Choroid plexus epithelial cell (primary cell): ENCODE results near the gene PNPLA5.
A peak's percentile ranks its signal among the peaks of the same experiment; 100 is the strongest.

Source experiments
- DNase-seq: peaks from one replicate; pipeline ENCODE4 v3.0.0-alpha.2; 2010; ENCODE audit warnings: low read depth
- H3K4me3 ChIP-seq: 2 replicates; pipeline ENCODE4 v1.5.1; 2011; ENCODE audit warnings: low read depth, mild to moderate bottlenecking, control low read depth, low read length, moderate library complexity
- TF ChIP-seq, protein P1 (sequence below): conservative IDR thresholded peaks from 2 replicates; pipeline ENCODE4 v1.5.1; 2011; ENCODE audit warnings: low read depth, mild to moderate bottlenecking, control low read depth, inconsistent platforms, low read length, moderate library complexity

Gene PNPLA5, protein sequence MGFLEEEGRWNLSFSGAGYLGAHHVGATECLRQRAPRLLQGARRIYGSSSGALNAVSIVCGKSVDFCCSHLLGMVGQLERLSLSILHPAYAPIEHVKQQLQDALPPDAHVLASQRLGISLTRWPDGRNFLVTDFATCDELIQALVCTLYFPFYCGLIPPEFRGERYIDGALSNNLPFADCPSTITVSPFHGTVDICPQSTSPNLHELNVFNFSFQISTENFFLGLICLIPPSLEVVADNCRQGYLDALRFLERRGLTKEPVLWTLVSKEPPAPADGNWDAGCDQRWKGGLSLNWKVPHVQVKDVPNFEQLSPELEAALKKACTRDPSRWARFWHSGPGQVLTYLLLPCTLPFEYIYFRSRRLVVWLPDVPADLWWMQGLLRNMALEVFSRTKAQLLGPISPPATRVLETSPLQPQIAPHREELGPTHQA

DNA sequence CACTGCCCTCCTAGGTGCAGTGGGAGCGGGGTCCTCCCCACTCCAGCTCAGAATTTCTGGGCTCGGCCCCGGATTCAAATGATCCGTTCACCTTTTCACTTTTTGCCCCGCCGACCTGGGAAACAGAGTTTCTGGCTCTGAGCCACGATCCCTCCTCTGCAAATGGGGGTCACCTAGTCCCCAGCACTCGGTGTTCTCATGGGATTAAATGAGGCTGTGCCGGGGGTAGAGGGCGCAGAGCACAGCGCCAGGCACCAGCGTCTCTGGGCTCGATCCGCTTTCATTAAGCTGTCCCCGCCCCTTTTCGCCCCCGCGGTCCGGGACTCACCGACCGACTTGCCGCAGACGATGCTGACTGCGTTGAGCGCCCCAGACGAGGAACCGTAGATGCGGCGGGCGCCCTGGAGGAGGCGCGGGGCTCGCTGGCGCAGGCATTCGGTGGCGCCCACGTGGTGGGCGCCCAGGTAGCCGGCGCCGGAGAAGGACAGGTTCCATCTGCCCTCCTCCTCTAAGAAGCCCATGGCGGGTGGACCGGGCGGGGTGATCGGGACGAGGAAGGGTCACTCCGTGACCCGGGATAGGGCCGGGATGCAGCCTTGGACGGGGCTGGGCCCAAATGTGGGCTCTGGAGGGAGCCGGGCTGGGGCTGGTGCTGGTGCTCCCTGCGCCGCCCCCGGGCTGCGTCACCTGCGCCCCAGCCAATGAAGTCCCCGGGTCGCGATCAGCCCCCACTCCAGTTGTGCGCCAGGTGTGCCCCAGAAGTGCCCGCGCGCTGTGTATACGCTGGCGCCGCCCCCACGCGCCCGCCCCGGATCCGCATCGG is at the start of gene PNPLA5:
PNPLA5 (minus strand) TSS at position 654 of the 823 bp plus-strand sequence; CDS start at position 521, 133 bp downstream.
- DNase-seq, result peak; percentile 9
- TF ChIP-seq, protein P1, sequence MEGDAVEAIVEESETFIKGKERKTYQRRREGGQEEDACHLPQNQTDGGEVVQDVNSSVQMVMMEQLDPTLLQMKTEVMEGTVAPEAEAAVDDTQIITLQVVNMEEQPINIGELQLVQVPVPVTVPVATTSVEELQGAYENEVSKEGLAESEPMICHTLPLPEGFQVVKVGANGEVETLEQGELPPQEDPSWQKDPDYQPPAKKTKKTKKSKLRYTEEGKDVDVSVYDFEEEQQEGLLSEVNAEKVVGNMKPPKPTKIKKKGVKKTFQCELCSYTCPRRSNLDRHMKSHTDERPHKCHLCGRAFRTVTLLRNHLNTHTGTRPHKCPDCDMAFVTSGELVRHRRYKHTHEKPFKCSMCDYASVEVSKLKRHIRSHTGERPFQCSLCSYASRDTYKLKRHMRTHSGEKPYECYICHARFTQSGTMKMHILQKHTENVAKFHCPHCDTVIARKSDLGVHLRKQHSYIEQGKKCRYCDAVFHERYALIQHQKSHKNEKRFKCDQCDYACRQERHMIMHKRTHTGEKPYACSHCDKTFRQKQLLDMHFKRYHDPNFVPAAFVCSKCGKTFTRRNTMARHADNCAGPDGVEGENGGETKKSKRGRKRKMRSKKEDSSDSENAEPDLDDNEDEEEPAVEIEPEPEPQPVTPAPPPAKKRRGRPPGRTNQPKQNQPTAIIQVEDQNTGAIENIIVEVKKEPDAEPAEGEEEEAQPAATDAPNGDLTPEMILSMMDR, result no peak
- H3K4me3 ChIP-seq, result no peak within 1 kb of the TSS

DNA sequence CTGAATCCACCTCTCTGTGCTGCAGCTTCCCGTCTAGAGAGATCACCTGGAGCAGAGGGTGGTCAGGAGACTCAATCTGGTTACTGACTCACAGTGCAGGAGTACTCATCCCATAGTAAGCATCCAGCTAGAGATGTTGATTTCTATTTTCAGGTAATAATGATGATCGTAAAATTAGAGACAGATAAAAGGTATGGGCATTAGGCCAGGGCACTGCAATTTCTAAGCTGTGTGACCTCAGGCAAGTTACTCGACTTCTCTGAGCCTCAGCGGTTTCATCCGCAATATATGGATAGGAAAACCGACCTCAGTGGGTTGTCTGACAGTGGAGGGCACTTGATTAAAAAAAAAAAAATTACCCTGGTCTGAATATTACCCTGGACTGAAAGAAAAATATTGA is 49.6 kb upstream of the PNPLA5 start:
- TF ChIP-seq, protein P1, result no peak
- DNase-seq, result no peak

DNA sequence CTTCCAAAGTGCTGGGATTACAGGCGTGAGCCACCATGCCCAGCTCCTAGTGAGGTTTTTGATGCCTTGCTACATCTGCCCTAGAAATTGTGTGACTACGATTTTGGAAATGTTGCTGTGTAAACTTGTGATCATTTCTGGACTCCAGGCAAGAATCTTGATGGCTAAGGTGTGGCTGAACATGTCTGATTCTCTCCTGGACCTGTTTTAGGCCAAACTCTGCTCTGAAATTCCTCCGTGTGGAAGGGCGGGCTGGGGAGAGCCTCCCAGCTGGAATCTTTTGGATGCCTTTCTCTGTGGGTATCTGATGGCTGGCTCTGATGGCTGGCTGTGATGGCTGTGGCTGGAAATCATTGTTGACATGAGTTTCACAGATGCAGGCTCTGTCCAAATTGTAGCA is 40.0 kb upstream of the PNPLA5 start:
- TF ChIP-seq, protein P1, result no peak
- no peak overlapping the region for H3K4me3 ChIP-seq
- DNase-seq, result no peak

More for the DNA sequence above, 49.6 kb upstream of the PNPLA5 start:
- H3K4me3 ChIP-seq, result no peak overlapping the region

DNA sequence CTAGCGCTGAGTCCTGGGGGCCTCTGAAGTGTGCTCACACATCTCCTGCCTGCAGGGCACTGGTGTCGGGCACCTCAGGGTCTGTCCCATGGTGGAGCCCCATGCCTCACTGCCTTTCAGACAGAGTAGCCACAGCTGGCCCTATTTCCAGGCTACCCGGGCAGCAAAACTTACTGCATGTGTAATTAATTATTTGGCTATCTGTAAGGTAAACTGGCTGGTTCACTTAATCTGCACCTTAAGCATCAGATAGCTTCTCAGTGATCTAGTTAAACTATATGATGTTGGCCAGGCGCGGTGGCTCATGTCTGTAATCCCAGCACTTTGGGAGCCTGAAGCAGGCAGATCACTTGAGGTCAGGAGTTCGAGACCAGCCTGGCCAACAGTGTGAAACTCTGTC is 37.1 kb upstream of the PNPLA5 start:
- TF ChIP-seq, protein P1, result no peak
- no peak overlapping the region for H3K4me3 ChIP-seq
- no peak for DNase-seq

DNA sequence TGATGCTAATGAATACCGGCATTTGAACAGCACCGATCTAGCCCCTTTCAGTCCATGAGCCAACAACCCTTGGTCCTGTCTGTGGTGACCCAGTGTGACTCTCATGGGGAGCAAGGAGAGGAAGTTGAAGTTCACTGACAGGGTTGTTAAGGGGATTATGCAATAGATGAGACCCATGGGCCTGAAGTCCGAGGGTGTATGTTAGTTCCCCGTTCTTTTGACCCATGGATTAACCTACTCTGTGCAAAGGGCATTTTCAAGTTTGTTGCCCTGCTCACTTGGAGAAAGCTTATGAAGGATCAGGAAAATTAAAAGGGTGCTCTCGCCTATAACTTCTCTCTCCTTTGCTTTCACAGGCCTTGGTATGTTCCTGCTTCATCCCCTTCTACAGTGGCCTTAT is 36.7 kb upstream of the PNPLA5 start:
- DNase-seq, result no peak
- TF ChIP-seq, protein P1, result no peak
- no peak overlapping the region for H3K4me3 ChIP-seq

DNA sequence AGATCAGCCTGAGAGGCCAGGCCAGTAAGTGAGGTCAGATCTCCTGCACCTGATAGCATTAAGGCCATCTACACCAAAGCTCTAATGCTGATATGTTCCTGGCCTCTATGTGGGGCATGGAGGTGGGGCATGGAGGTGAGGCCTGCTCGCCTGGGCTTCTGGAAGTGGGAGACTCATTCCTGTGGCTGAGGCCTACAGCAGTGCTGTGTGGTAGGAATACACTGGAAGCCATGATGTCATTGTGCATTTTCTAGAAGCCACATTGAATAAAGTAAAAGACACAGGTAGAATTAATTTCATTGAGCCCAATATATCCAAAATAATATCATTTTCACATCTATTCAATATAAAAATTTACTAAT is 34.5 kb upstream of the PNPLA5 start:
- DNase-seq, result no peak
- TF ChIP-seq, protein P1, result no peak
- H3K4me3 ChIP-seq, result no peak overlapping the region
